ENCODE results near the gene CSN3.

DNA sequence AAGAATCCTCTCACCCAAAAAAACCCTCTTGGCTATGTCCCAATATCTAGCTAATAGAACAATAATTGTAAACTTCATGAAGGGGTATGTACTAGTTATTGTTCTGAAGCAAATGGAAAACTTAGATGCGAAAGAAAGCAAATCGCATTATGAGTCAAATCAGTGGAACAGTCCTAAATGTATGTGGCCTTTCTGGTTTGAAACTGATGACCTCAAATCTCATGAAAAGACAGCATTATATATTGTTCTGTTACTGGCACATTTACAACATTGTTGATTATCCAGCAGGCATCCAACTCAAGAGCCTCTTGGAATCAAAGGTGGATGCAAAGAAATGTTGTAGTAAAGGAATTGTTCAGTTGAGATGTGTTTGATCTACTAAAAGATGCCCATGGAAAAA, 34.7 kb downstream of the CSN3 start:
- TF ChIP-seq EP300 (IDR thresholded peaks at IDR 0.05) (no peak), POLR2AphosphoS5 (IDR thresholded peaks at IDR 0.05) (no peak), POLR2A (IDR thresholded peaks at IDR 0.05) (no peak)
- TF ChIP-seq, protein P1, sequence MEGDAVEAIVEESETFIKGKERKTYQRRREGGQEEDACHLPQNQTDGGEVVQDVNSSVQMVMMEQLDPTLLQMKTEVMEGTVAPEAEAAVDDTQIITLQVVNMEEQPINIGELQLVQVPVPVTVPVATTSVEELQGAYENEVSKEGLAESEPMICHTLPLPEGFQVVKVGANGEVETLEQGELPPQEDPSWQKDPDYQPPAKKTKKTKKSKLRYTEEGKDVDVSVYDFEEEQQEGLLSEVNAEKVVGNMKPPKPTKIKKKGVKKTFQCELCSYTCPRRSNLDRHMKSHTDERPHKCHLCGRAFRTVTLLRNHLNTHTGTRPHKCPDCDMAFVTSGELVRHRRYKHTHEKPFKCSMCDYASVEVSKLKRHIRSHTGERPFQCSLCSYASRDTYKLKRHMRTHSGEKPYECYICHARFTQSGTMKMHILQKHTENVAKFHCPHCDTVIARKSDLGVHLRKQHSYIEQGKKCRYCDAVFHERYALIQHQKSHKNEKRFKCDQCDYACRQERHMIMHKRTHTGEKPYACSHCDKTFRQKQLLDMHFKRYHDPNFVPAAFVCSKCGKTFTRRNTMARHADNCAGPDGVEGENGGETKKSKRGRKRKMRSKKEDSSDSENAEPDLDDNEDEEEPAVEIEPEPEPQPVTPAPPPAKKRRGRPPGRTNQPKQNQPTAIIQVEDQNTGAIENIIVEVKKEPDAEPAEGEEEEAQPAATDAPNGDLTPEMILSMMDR (IDR thresholded peaks at IDR 0.05): no peak
